ENCODE measurements around the gene LIN9.

DNA sequence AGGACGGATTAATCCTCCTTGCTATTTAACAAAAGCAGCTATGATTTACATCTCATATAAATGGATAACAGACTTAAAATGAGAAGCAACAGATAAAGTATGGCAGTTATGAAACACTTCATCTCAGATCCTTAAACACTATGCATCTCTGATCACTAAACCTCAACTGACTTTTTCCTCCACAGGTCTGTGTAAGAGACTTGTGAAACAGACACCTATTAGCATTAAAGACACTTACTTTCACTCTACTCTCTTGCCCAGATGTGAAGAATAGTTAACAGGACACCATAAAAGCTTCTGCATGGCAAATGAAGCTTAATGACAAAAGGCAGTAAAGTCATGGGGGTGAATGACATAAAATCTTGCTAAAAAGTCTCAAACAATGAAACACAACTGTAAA is 6.2 kb downstream of the LIN9 start:
- no peak for TF ChIP-seq CTCF (IDR thresholded peaks at IDR 0.05)
- TF ChIP-seq POLR2A (IDR thresholded peaks at IDR 0.05) = no peak
- TF ChIP-seq EP300 (IDR thresholded peaks at IDR 0.05) = no peak

Data from suprapubic skin (tissue), 3 donors.